Retinal pigment epithelial cell (primary cell): ENCODE results near the gene RNLS.
A peak's percentile ranks its signal among the peaks of the same experiment; 100 is the strongest.
"Not testable (repeated sequence)": the region's sequence is repeated elsewhere in the genome, so short reads cannot be mapped to it uniquely, and the experiment has no call there.

Source experiments
- DNase-seq: peaks from one replicate; pipeline ENCODE4 v3.0.0-alpha.2; 2010; ENCODE audit warnings: low read depth
- H3K4me3 ChIP-seq: 2 replicates; pipeline ENCODE4 v1.5.1; 2011; ENCODE audit warnings: mild to moderate bottlenecking, low read length, control low read depth, moderate library complexity
- TF ChIP-seq, protein P1 (sequence below): conservative IDR thresholded peaks from 2 replicates; pipeline ENCODE4 v1.5.1; 2011; ENCODE audit warnings: low read depth, low read length, control low read depth, inconsistent platforms

RNLS gene

DNA sequence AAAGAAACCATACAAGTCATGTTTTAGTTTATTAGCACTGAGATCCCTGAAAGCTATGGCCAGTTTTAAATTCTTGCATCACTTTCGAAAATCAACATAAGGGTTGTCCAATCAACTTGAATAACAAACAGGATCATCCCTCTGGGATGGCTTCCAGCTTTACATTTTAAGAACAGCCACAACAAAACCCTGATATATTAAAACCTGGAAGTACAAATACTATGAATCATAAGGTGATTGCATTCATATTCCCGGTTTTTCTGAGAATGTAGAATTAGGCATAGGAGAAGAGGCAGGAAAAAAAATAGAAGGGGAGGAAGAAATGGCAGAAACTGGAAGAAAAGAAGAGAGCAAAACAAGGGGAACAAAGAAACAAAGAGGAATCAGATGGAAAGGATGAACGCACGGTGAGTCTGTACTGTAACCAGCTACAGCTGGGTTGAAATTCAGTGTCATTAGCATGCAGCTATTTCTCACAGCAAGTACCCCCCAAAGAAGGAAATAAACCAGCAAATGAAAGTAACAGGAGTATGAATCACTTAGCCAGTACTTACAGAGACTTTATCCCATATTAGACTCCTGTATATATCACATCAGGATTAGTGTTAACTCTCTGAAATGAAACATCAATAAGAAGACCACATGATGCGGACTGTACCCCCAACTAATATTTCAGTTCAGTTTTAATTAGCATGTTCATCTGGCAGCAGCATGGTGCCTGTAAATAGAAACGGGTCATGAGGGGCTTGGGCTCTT lies 301.3 kb downstream of the RNLS start:
- no peak overlapping the region for H3K4me3 ChIP-seq
- TF ChIP-seq, protein P1, sequence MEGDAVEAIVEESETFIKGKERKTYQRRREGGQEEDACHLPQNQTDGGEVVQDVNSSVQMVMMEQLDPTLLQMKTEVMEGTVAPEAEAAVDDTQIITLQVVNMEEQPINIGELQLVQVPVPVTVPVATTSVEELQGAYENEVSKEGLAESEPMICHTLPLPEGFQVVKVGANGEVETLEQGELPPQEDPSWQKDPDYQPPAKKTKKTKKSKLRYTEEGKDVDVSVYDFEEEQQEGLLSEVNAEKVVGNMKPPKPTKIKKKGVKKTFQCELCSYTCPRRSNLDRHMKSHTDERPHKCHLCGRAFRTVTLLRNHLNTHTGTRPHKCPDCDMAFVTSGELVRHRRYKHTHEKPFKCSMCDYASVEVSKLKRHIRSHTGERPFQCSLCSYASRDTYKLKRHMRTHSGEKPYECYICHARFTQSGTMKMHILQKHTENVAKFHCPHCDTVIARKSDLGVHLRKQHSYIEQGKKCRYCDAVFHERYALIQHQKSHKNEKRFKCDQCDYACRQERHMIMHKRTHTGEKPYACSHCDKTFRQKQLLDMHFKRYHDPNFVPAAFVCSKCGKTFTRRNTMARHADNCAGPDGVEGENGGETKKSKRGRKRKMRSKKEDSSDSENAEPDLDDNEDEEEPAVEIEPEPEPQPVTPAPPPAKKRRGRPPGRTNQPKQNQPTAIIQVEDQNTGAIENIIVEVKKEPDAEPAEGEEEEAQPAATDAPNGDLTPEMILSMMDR: no peak
- peak; percentile 51 for DNase-seq

DNA sequence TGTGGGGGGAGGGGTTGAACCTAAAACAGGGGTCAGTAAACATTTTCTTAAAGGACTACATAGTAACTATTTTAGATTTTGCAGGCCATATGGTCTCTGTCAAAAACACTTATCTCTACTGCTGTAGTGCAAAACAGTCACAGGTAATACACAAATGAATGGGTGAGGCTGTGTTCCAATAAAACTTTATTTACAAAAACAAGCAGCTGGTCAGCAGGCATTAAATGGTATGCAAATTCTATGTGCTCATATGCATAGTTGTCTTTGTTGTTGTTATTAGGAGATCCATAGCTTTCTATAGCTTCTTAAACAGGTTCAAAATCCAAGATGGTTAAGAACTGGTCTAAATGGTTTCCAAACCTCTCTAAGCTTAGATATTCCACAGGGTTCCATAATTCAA lies 302.6 kb downstream of the RNLS start:
- no peak for DNase-seq
- no peak overlapping the region for H3K4me3 ChIP-seq
- TF ChIP-seq, protein P1: no peak

DNA sequence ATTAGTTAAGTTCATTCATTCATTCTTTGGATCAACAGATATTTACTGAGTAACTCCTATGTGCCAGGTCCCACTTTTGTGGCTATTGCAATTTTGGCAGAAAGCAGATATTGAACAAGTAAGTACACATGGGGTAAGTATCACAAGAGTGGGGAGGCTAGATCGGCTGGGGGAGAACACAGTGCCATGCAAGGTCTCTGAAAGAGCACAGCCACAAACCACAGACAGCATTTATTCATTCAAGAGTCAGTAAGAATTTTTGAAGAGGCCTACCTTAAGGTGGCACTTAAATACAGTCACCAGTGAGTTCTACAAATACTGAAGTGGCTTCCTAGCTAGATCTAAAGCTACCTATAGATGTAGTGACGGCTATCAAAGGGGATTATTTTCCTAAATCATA lies 304.2 kb downstream of the RNLS start:
- no peak overlapping the region for H3K4me3 ChIP-seq
- DNase-seq: no peak
- TF ChIP-seq, protein P1: no peak

DNA sequence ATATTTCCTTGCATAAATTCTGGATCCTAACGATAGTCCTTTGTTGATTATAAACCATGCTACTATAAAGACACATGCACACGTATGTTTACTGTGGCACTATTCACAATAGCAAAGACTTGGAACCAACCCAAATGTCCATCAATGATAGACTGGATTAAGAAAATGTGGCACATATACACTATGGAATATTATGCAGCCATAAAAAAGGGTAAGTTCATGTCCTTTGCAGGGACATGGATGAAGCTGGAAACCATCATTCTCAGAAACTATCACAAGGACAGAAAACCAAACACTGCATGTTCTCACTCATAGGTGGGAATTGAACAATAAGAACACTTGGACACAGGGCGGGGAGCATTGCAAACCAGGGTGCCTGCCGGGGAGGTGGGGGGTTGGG lies 306.2 kb downstream of the RNLS start:
- not testable (repeated sequence) for H3K4me3 ChIP-seq, DNase-seq

DNA sequence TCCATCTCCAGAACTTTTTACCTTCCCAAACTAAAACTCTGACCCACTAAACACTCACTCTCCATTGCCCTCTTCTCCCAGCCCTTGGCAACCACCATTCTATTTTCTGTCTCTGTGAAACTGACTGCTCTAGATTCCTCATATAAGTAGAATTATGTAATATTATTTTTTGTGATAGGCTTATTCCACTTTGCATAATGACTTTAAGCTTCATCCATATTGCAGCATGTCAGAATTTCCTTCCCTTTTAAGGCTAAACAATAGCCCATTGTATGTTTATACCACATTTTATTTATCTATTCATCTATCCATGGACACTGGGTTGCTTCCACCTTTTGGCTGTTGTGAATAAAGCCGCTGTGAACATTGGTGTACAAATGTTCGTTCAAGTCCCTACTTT lies 308.8 kb downstream of the RNLS start:
- DNase-seq: no peak
- no peak overlapping the region for H3K4me3 ChIP-seq
- TF ChIP-seq, protein P1: no peak

DNA sequence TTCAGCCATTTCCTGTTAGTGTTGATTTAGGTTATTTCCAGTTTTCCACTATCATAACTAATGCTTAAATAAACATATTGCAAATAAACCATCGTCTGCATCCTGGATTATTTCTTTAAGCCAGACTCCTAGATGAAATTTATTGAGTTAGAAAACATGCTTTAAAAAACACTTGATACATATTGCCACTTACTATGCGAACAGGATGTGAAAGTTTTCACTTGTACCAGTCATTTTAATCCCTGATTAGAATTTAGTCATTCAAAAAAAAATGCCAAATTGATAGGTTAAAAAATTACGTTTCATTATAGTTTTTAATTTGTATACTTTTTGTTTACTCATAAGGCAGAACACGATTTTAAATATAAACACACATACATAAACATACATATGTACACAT lies 309.6 kb downstream of the RNLS start:
- H3K4me3 ChIP-seq: no peak overlapping the region
- DNase-seq: no peak
- TF ChIP-seq, protein P1: no peak

DNA sequence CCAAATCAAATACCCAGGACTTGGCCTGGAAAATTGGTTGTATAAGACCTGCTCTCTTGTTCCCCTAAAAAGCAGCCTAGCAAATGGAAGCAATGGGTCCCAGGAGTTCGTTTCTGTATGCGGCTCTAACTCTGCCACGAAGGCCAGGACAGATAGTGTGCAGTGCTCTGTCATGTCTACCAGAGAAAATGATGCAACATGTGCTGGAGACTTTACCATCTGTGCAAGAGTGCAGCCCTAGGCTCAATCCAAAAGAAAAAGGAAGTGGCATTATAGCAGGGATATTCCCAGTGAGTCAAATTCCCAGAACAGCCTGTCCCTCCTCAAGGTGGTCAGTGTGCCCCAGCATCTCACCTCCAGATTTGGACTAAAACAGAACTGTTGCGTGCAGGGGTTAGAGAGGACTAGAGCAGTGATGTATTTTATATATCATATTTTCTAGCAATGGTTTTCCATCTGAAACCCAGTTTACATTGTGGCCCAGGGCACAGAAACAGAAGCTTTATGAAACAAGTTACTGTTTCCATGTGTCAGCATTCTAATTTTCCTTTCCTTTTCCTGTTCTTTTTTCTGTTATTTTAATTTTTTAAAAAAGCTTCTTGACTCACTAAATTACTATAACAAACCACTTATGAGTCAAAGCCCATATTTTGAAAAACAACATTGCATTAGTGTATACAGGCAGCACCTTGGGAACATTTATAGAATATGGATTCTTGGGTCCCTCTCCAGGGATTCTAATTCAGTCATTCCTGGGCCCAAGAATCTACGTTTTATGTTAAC lies 311.2 kb downstream of the RNLS start:
- H3K4me3 ChIP-seq: no peak overlapping the region
- no peak for DNase-seq
- TF ChIP-seq, protein P1: no peak
